Keratinocyte (primary cell): ENCODE measurements around the gene MYBPHL.

Source experiments
- EZH2 ChIP-seq: IDR thresholded peaks from one replicate; pipeline ENCODE4 v1.6.1; 2012; ENCODE audit warnings: inconsistent platforms, mild to moderate bottlenecking, low read length, moderate library complexity
- TF ChIP-seq, protein P1 (sequence below), 3 experiments: IDR thresholded peaks in 1 of 3; conservative IDR thresholded peaks in 1 of 3; optimal IDR thresholded peaks in 1 of 3; 2 replicates in 2 of 3; 3 replicates in 1 of 3; pipeline versions ENCODE3 to v1.5.1; 2011; ENCODE audit warnings: low read length in 3 of 3, mild to moderate bottlenecking in 3 of 3, moderate library complexity in 2 of 3, control low read depth in 1 of 3, inconsistent platforms in 1 of 3; ENCODE audit not compliant: insufficient read depth in 2 of 3; ENCODE audit errors: extremely low read depth in 1 of 3

DNA sequence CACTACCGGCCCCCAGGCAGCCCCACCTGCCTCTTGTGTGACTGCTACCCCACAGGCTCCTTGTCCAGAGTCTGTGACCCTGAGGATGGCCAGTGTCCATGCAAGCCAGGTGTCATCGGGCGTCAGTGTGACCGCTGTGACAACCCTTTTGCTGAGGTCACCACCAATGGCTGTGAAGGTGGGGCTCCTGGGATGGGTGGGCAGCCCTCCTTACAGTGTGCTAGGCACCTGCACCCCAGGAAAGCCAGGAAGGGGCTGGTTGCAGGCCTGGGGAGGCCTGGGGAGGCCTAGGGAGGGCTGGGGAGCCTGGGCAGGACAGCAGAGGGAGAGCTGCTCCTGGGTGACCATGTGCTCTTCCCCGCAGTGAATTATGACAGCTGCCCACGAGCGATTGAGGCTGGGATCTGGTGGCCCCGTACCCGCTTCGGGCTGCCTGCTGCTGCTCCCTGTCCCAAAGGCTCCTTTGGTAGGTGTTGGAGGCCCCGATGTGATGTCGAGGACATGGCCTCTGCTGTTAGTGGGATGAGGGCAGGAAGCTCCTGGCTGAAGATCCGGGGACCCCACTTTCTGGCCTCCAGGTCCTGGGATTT, 41.0 kb downstream of the MYBPHL start:
- no peak for TF ChIP-seq EZH2
- TF ChIP-seq, protein P1, sequence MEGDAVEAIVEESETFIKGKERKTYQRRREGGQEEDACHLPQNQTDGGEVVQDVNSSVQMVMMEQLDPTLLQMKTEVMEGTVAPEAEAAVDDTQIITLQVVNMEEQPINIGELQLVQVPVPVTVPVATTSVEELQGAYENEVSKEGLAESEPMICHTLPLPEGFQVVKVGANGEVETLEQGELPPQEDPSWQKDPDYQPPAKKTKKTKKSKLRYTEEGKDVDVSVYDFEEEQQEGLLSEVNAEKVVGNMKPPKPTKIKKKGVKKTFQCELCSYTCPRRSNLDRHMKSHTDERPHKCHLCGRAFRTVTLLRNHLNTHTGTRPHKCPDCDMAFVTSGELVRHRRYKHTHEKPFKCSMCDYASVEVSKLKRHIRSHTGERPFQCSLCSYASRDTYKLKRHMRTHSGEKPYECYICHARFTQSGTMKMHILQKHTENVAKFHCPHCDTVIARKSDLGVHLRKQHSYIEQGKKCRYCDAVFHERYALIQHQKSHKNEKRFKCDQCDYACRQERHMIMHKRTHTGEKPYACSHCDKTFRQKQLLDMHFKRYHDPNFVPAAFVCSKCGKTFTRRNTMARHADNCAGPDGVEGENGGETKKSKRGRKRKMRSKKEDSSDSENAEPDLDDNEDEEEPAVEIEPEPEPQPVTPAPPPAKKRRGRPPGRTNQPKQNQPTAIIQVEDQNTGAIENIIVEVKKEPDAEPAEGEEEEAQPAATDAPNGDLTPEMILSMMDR (optimal IDR thresholded peaks at IDR 0.05 in 1 of 3, IDR thresholded peaks at IDR 0.05 in 1 of 3, conservative IDR thresholded peaks at IDR 0.05 in 1 of 3; ENCODE audit: extremely low read depth in 1 of 3, insufficient read depth in 2 of 3, low read length in 3 of 3), result no peak
